ENCODE results near the gene LMF1.
"Not testable (repeated sequence)": the region's sequence is repeated elsewhere in the genome, so short reads cannot be mapped to it uniquely, and the experiment has no call there.

The LMF1 gene

GRCh38 chr16:867421-868385 lies 103.1 kb downstream of the LMF1 start:
- no peak for DNase-seq (ENCODE audit: low read depth)
- TF ChIP-seq CTCF (conservative IDR thresholded peaks at IDR 0.05; ENCODE audit: low read length) = no peak
- H3K4me3 ChIP-seq (ENCODE audit: low read length) = no peak overlapping the region

GRCh38 chr16:866252-866896 lies 104.4 kb downstream of the LMF1 start:
- no peak for DNase-seq (ENCODE audit: low read depth)
- no peak for TF ChIP-seq CTCF (conservative IDR thresholded peaks at IDR 0.05; ENCODE audit: low read length)
- H3K4me3 ChIP-seq (ENCODE audit: low read length) = no peak overlapping the region

- DNase-seq (ENCODE audit: low read depth) = no peak
- TF ChIP-seq CTCF (conservative IDR thresholded peaks at IDR 0.05; ENCODE audit: low read length) = no peak
- H3K4me3 ChIP-seq (ENCODE audit: low read length) = no peak overlapping the region
Measured at GRCh38 chr16:865026-865425, 105.8 kb downstream of the LMF1 start.

GRCh38 chr16:861446-861845 lies 109.3 kb downstream of the LMF1 start:
- no peak overlapping the region for H3K4me3 ChIP-seq (ENCODE audit: low read length)
- no peak for TF ChIP-seq CTCF (conservative IDR thresholded peaks at IDR 0.05; ENCODE audit: low read length)
- DNase-seq (ENCODE audit: low read depth) = no peak

GRCh38 chr16:860891-861290 lies 109.9 kb downstream of the LMF1 start:
- DNase-seq (ENCODE audit: low read depth) = no peak
- H3K4me3 ChIP-seq (ENCODE audit: low read length) = no peak overlapping the region
- no peak for TF ChIP-seq CTCF (conservative IDR thresholded peaks at IDR 0.05; ENCODE audit: low read length)

GRCh38 chr16:858971-859370 lies 111.8 kb downstream of the LMF1 start:
- not testable (repeated sequence) for DNase-seq (ENCODE audit: low read depth); H3K4me3 ChIP-seq (ENCODE audit: low read length)

GRCh38 chr16:858441-858840 lies 112.3 kb downstream of the LMF1 start:
- DNase-seq (ENCODE audit: low read depth); H3K4me3 ChIP-seq (ENCODE audit: low read length): not testable (repeated sequence)

- no peak for DNase-seq (ENCODE audit: low read depth)
- no peak for TF ChIP-seq CTCF (conservative IDR thresholded peaks at IDR 0.05; ENCODE audit: low read length)
- H3K4me3 ChIP-seq (ENCODE audit: low read length) = no peak overlapping the region
Measured at GRCh38 chr16:856811-857210, 114.0 kb downstream of the LMF1 start.

Measured in AG10803 (cell line).